Panc1 (cell line): ENCODE data around the gene PAQR4.

Experiments
- CTCF ChIP-seq: fragments of 450-650 bp; IDR thresholded peaks from 2 replicates; pipeline ENCODE4 v1.5.1; 2017; ENCODE audit warnings: mild to moderate bottlenecking
- POLR2AphosphoS5 ChIP-seq: IDR thresholded peaks from 2 replicates; pipeline ENCODE4 v1.6.1; 2012; ENCODE audit warnings: mild to moderate bottlenecking, low read depth, low read length, moderate library complexity
- TCF7L2 ChIP-seq: IDR thresholded peaks from 2 replicates; pipeline ENCODE4 v1.6.1; 2011; ENCODE audit warnings: mild to moderate bottlenecking, low read depth, low read length, inconsistent platforms

DNA sequence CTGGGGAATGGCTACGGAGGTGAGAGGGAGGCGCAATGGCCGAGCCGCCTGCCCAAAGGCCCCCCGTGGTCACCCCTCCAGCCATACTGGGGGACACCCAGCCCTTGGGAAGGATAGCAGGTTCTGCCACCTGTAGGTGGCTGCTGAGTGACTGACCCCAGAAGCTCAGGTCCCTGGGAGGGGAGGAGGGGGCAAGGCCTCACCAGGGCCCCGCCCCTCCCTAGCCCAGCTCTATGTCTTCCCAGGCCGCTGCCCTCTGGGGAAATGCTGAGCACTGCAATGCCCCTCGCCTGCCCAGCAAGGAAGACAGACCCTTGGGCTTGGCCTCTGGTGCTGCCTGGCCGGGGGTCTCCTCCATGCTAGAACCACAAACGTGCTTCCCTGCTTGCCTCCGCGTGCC is 32.2 kb downstream of the PAQR4 start:
- TF ChIP-seq CTCF: no peak
- no peak for TF ChIP-seq POLR2AphosphoS5
- no peak for TF ChIP-seq TCF7L2
